Loucy (cell line): ENCODE measurements around the gene NDUFA8.

ENCODE experiments used
- H2AFZ ChIP-seq: fragments of 200-600 bp; sonication (generic); 2 replicates; pipeline ENCODE4 v1.6.0; 2016; ENCODE audit warnings: antibody characterized with exemption, mild to moderate bottlenecking, low read length, moderate library complexity
- H3F3A ChIP-seq: fragments of 200-600 bp; 2 replicates; pipeline ENCODE4 v1.6.0; 2016; ENCODE audit warnings: antibody characterized with exemption, low read depth, mild to moderate bottlenecking
- H3K27me3 ChIP-seq: fragments of 200-600 bp; sonication (generic); 2 replicates; pipeline ENCODE4 v1.6.1; 2014; ENCODE audit warnings: low read length, mild to moderate bottlenecking; ENCODE audit not compliant: insufficient read depth, poor library complexity, severe bottlenecking
- H3K36me3 ChIP-seq: fragments of 200-600 bp; sonication (generic); 2 replicates; pipeline ENCODE4 v1.6.1; 2016; ENCODE audit warnings: low read length; ENCODE audit not compliant: insufficient read depth
- H3K4me1 ChIP-seq: fragments of 200-600 bp; sonication (generic); 2 replicates; pipeline ENCODE4 v1.5.1; 2014; ENCODE audit warnings: low read length, mild to moderate bottlenecking; ENCODE audit not compliant: insufficient read depth, poor library complexity, severe bottlenecking
- H3K4me2 ChIP-seq: fragments of 200-600 bp; sonication (generic); 2 replicates; pipeline ENCODE4 v1.6.0; 2014; ENCODE audit warnings: antibody characterized with exemption, low read length, low read depth, mild to moderate bottlenecking; ENCODE audit not compliant: poor library complexity, severe bottlenecking
- H3K4me3 ChIP-seq: fragments of 200-600 bp; sonication (generic); 2 replicates; pipeline ENCODE4 v1.5.1; 2014; ENCODE audit warnings: low read length, mild to moderate bottlenecking, mixed read lengths; ENCODE audit not compliant: poor library complexity, severe bottlenecking
- H3K79me2 ChIP-seq: fragments of 200-600 bp; sonication (generic); 2 replicates; pipeline ENCODE4 v1.6.1; 2014; ENCODE audit warnings: low read length; ENCODE audit not compliant: insufficient read depth
- H3K9ac ChIP-seq: fragments of 200-600 bp; sonication (generic); 2 replicates; pipeline ENCODE4 v1.6.0; 2014; ENCODE audit warnings: mild to moderate bottlenecking, low read depth, low read length, moderate library complexity; ENCODE audit not compliant: poor library complexity, severe bottlenecking
- H3K9me2 ChIP-seq: fragments of 200-600 bp; sonication (generic); replicated peaks from 2 replicates; pipeline ENCODE4 v1.6.1; 2016; ENCODE audit warnings: low read depth, low read length, mixed read lengths
- H3K9me3 ChIP-seq: fragments of 200-600 bp; sonication (generic); 2 replicates; pipeline ENCODE4 v1.6.1; 2014; ENCODE audit warnings: mild to moderate bottlenecking, antibody characterized with exemption, low read length, low read depth; ENCODE audit not compliant: insufficient read depth
- H4K20me1 ChIP-seq: fragments of 200-600 bp; sonication (generic); 2 replicates; pipeline ENCODE4 v1.6.0; 2014; ENCODE audit warnings: antibody characterized with exemption, low read length, mild to moderate bottlenecking; ENCODE audit not compliant: insufficient read depth, poor library complexity, severe bottlenecking
- CTCF ChIP-seq: fragments of 200-600 bp; sonication (generic); conservative IDR thresholded peaks from 2 replicates; pipeline ENCODE4 v1.5.1; 2014; ENCODE audit warnings: mild to moderate bottlenecking, antibody characterized with exemption, low read length
- EZH2phosphoT487 ChIP-seq: fragments of 200-600 bp; IDR thresholded peaks from 2 replicates; pipeline ENCODE4 v1.6.1; 2018; ENCODE audit warnings: antibody characterized with exemption, mild to moderate bottlenecking, moderate library complexity, borderline replicate concordance

NDUFA8 gene

GRCh38 chr9:122155796-122156195 lies 3.8 kb downstream of the NDUFA8 start:
- peaks cover 54% of the 10 kb centered on the region for H3K79me2 ChIP-seq
- peaks cover 11% of the 10 kb centered on the region for H4K20me1 ChIP-seq
- peak overlapping the region; percentile 2 for H3K4me3 ChIP-seq
- TF ChIP-seq CTCF: no peak
- no peak for TF ChIP-seq EZH2phosphoT487
- no peaks in the 10 kb centered on the region for H3F3A ChIP-seq
- H3K4me1 ChIP-seq: peaks cover 31% of the 10 kb centered on the region
- no peak overlapping the region for H2AFZ ChIP-seq
- peak overlapping the region; percentile 47 for H3K4me2 ChIP-seq
- no peaks in the 10 kb centered on the region for H3K27me3 ChIP-seq
- no peak overlapping the region for H3K9ac ChIP-seq
- no peaks in the 10 kb centered on the region for H3K9me2 ChIP-seq
- no peaks in the 10 kb centered on the region for H3K9me3 ChIP-seq
- no peaks in the 10 kb centered on the region for H3K36me3 ChIP-seq

GRCh38 chr9:122151267-122151828 lies 8.2 kb downstream of the NDUFA8 start:
- Histone ChIP-seq H3K9ac (no peak overlapping the region), H3K79me2 (peaks cover 42% of the 10 kb centered on the region), H3K9me2 (no peaks in the 10 kb centered on the region), H3K4me3 (no peak overlapping the region), H3K4me2 (peak overlapping the region; percentile 7), H4K20me1 (peaks cover under 1% of the 10 kb centered on the region), H3F3A (no peaks in the 10 kb centered on the region), H3K36me3 (peaks cover 19% of the 10 kb centered on the region; the same call in 1 of the 2 replicates), H3K9me3 (no peaks in the 10 kb centered on the region), H3K4me1 (peaks cover 16% of the 10 kb centered on the region), H3K27me3 (no peaks in the 10 kb centered on the region), H2AFZ (no peak overlapping the region)
- TF ChIP-seq EZH2phosphoT487: no peak
- TF ChIP-seq CTCF: peak; percentile 29; the same call in 1 of the 2 replicates

- TF ChIP-seq EZH2phosphoT487 (no peak), CTCF (no peak)
- Histone ChIP-seq H3K9me3 (no peaks in the 10 kb centered on the region), H3K9ac (no peak overlapping the region), H3K79me2 (peaks cover 14% of the 10 kb centered on the region; the same call in 1 of the 2 replicates), H3K4me3 (no peak overlapping the region), H3K9me2 (no peaks in the 10 kb centered on the region), H3K4me1 (peaks cover 49% of the 10 kb centered on the region), H3F3A (no peaks in the 10 kb centered on the region), H4K20me1 (no peaks in the 10 kb centered on the region), H3K27me3 (no peaks in the 10 kb centered on the region), H3K36me3 (peaks cover 42% of the 10 kb centered on the region; the same call in 1 of the 2 replicates), H2AFZ (no peak overlapping the region), H3K4me2 (no peak overlapping the region)
Observed at GRCh38 chr9:122145592-122145863, 14.1 kb downstream of the NDUFA8 start.
